ENCODE measurements around the gene SYTL1.

SYTL1 gene

GRCh38 chr1:27348861-27349783, 7.3 kb downstream of the SYTL1 start:
- no peak for DNase-seq (ENCODE audit: low read depth)

- peak; percentile 21 for DNase-seq (ENCODE audit: low read depth)
These were observed 8.2 kb downstream of the SYTL1 start for GRCh38 chr1:27349784-27350662.

- no peak for DNase-seq (ENCODE audit: low read depth)
These were observed 9.1 kb downstream of the SYTL1 start for GRCh38 chr1:27350663-27351540.

DNA sequence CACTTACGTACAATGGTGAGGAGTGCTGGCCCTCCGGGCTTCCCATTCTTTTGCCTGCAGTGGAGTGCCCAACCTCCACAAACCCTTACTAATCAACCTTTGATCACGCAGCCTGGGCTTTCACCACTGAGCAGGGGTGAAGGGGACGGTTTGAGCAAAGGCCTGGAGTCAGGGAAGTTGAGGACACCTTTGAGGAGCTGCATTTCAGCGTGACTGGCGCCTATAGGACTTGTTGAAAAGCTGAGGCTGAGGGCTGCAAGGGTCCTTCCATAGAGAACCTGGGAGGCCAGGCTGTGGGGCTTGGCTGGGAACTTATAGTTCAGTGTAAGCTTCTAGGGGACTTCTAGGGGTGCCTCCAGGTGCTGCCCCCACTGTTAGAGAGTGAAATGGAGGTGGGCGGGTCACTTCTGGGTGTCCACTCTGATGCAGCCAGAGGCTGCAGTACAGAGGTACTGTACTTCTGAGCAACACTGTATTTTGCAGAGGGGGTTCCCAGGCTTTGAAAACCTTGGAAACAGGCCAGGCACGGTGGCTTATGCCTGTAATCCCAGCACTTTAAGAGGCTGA, 9.8 kb downstream of the SYTL1 start:
- DNase-seq (ENCODE audit: low read depth): no peak

- no peak for DNase-seq (ENCODE audit: low read depth)
These were observed 11.3 kb downstream of the SYTL1 start for GRCh38 chr1:27353166-27353565.

DNA sequence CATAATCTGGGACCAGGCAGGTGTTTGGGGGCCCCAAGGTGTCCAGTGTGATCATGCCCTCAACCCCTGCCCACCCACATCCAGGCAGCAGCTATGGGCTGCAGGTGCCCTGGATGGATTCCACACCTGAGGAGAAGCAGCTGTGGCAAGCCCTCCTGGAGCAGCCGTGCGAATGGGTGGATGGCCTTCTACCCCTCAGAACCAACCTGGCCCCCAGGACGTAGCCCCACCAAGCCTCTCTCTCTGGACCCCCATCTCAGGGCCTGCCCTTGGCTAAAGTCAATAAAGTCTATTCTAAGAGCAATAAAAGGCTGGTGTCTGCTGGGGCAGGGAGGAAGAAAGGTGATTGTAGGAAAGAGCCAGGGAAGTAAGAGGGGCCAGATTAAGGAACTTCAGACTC, 11.8 kb downstream of the SYTL1 start:
- no peak for DNase-seq (ENCODE audit: low read depth)

DNA sequence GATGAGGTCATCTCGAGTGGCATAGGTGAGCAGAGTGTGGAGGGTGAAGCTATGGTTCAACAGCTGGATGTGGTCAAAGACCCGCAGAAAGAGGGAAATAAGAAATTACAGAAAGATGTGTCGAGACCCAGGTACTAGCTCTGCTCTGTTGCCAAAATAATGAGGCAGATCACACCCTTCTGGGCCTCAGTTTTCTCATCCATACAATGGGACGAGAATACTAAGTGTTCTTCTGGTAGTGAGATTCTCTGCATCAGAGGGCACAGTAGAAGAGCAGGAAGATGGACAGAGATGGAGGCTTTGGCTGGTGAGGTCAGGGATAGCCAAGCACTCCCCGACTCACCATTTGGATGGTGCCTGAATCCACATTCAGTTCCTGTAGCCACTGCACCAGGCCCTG, 13.9 kb downstream of the SYTL1 start:
- DNase-seq (ENCODE audit: low read depth): no peak

DNA sequence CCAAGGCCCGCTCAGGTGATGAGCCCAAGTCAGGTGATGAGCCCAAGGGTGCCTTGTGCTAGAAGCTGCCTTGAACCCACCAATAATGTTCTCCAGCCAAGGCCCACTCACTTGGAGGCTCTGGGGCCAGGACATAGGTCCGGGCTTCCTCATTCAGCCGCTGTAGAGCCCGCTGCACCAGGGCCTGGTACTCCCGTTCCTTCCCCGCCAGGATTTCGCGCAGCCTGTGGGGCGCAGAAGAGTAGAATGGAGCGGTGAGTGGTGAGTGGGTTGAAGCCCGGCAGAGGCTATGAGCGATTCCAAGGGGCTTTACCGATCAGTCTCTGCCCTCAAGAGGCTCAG, 14.4 kb downstream of the SYTL1 start:
- no peak for DNase-seq (ENCODE audit: low read depth)

GRCh38 chr1:27356619-27357280, 14.9 kb downstream of the SYTL1 start:
- no peak for DNase-seq (ENCODE audit: low read depth)

DNA sequence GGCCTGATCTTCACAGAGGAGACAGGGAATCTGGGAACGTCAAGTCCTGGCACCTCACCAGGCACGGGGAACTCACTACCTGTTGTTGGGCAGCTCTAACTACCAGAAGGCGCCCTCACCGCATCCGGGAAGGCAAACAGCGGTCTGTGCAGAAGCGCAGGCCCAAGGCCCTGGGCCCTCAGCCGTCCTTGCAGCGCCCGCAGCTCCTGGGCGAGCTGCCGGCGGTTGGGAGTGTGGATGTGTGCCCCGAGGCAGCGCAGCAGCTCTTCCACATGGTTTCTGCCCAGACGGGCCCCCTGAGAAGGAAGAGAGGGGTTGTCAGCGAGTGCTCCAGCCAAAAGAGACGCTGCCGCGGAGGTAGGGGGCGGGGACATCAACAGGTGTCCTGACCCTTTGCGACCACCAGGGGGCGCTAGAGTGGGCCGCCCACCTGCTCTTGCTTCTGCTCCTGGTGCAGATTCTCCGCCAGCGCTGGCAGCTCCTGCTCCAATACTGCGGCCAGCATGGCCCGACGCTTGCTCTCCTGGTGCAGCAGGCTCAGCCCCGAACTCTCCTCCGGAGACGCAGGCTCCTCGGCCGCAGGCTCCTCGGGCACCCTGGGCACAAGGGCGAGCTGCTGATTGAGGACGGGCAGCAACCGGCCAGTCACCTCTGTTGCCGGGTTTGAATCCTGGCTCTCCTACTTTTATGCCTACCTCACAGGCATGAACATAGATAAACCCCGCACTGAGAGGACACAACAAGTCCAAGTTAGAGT, 15.6 kb downstream of the SYTL1 start:
- DNase-seq (ENCODE audit: low read depth): no peak

- no peak for DNase-seq (ENCODE audit: low read depth)
These were observed 16.5 kb downstream of the SYTL1 start for GRCh38 chr1:27358038-27358927.

GRCh38 chr1:27358928-27359313, 17.1 kb downstream of the SYTL1 start:
- no peak for DNase-seq (ENCODE audit: low read depth)

GRCh38 chr1:27359822-27360158, 18.0 kb downstream of the SYTL1 start:
- no peak for DNase-seq (ENCODE audit: low read depth)

GRCh38 chr1:27360159-27361043, 18.6 kb downstream of the SYTL1 start:
- DNase-seq (ENCODE audit: low read depth): no peak

DNA sequence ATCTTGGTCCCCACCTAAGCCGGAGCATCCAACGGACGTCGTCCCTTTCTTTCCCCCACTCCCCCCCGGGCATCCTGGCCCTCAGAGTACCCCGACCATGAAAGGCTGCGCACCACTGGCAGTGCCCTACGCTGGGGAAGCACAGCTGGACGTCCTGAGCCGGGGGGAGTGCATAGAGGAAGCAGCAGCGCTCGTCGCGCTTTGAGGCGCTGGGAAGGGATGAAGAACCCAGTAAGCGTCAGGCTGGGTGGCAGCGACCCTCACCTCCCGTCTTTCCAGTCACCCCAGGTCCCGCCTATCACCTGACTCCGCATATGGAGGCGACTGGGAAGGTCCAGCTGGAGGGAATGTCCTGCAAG, 19.2 kb downstream of the SYTL1 start:
- no peak for DNase-seq (ENCODE audit: low read depth)

- DNase-seq (ENCODE audit: low read depth): no peak
These were observed 19.7 kb downstream of the SYTL1 start for GRCh38 chr1:27361553-27361952.

GRCh38 chr1:27363766-27364695, 22.2 kb downstream of the SYTL1 start:
- no peak for DNase-seq (ENCODE audit: low read depth)
